Measurements from ENCODE around the gene ITGB1BP1. TPM values are rescaled to one million over a fixed set of nuclear protein-coding genes. Genes with fewer than 3 reads are reported as not detected.

ITGB1BP1 gene
- total and polyA plus RNA-seq, 2 of the 13 experiments (the other 11 are each of a cell fraction or from before 2014, with no cell fraction given): 106 to 108 TPM

- Histone ChIP-seq H3K36me3 (replicated peaks in 1 of 2; ENCODE audit: control insufficient read depth in 1 of 2, insufficient read depth in 2 of 2, low read length in 2 of 2) (peaks cover 5 to 44% of the 10 kb centered on the region in 2 experiments; a peak in 4 of 5 replicates), H2AFZ (ENCODE audit: low read length) (no peak overlapping the region), H3K9me3 (ENCODE audit: low read length) (no peaks in the 10 kb centered on the region), H3K79me2 (ENCODE audit: insufficient read depth, low read length) (no peaks in the 10 kb centered on the region), H4K20me1 (ENCODE audit: insufficient read depth, low read length) (no peaks in the 10 kb centered on the region), H3K9ac (ENCODE audit: insufficient read depth, low read depth, low read length) (no peak overlapping the region), H3K4me3 (replicated peaks in 1 of 3; ENCODE audit: insufficient read depth in 1 of 3, low read depth in 2 of 3, low read length in 3 of 3) (no peak overlapping the region), H3K27ac (ENCODE audit: extremely low read length, insufficient read depth, low read length) (peak overlapping the region; percentile 41), H3K4me2 (ENCODE audit: low read depth, low read length) (no peak overlapping the region), H3K4me1 (ENCODE audit: insufficient read depth, low read length) (peaks cover 28% of the 10 kb centered on the region), H3K27me3 (ENCODE audit: control insufficient read depth in 1 of 2, insufficient read depth in 2 of 2, low read length in 2 of 2) (no peaks in the 10 kb centered on the region)
- intact Hi-C loops (cut with micrococcal nuclease; ENCODE audit: unreplicated experiment): no loop called here
- in situ Hi-C loops (cut with HindIII; ENCODE audit: extremely low pct_ligation_motif_present, low pct_unique_long_range_greater_than_20kb): no loop called here
- ChIA-PET POLR2A (interaction anchor here (1.1 to 2.4 kb wide), 6 partner anchors 14 to 130 kb away, joined by 3 to 20 read pairs (median 8); partner anchors contain the start of genes CPSF3 and ITGB1BP1), CTCF (ENCODE audit: low intra/inter-chr PET ratio, low total read pairs) (no interaction called here)
- no peak for FAIRE-seq
- DNase-seq (ENCODE audit: low spot score): no peak
- BruUV-seq (replicated peaks): no TSS peak
- ATAC-seq: no peak
- 88% methylated on average over 4 of the region's 4 CpGs for WGBS (ENCODE audit: low lambda C conversion rate)
- TF ChIP-seq PHF5A (CRISPR knock-in tag; IDR thresholded peaks at IDR 0.05; ENCODE audit: low read depth, unreplicated experiment) (no peak), ZNF501 (CRISPR knock-in tag; IDR thresholded peaks at IDR 0.05) (no peak), MYC (CRISPR knock-in tag; IDR thresholded peaks at IDR 0.05; ENCODE audit: borderline replicate concordance) (no peak), ZNF75D (CRISPR knock-in tag; IDR thresholded peaks at IDR 0.05; ENCODE audit: borderline replicate concordance) (no peak), STAG1 (CRISPR knock-in tag; IDR thresholded peaks at IDR 0.05) (no peak), MAFF (IDR thresholded peaks at IDR 0.05; ENCODE audit: low read depth, low read length) (peak; percentile 61), MAFK (conservative IDR thresholded peaks at IDR 0.05 in 1 of 2, IDR thresholded peaks at IDR 0.05 in 1 of 2; ENCODE audit: low read length in 2 of 2) (peak; percentile 59 to 77; a peak in 3 of 4 replicates), EZH2 (conservative IDR thresholded peaks at IDR 0.05; ENCODE audit: low read depth, low read length) (no peak), KLF12 (CRISPR knock-in tag; IDR thresholded peaks at IDR 0.05; ENCODE audit: borderline replicate concordance) (no peak), PRDM10 (CRISPR knock-in tag; IDR thresholded peaks at IDR 0.05; ENCODE audit: low read depth) (no peak), HOXA5 (CRISPR knock-in tag; IDR thresholded peaks at IDR 0.05) (no peak), ATF3 (CRISPR knock-in tag; IDR thresholded peaks at IDR 0.05) (no peak), MAF1 (CRISPR knock-in tag; IDR thresholded peaks at IDR 0.05; ENCODE audit: borderline replicate concordance) (no peak), HDAC2 (CRISPR knock-in tag; IDR thresholded peaks at IDR 0.05) (no peak)
Measured at GRCh38 chr2:9364373-9364772, 59.0 kb downstream of the ITGB1BP1 start.

Measured in HepG2 (cell line).